Measurements from ENCODE around the gene OPN1LW.
"Not testable (repeated sequence)": the region's sequence is repeated elsewhere in the genome, so short reads cannot be mapped to it uniquely, and the experiment has no call there.

OPN1LW gene

DNA sequence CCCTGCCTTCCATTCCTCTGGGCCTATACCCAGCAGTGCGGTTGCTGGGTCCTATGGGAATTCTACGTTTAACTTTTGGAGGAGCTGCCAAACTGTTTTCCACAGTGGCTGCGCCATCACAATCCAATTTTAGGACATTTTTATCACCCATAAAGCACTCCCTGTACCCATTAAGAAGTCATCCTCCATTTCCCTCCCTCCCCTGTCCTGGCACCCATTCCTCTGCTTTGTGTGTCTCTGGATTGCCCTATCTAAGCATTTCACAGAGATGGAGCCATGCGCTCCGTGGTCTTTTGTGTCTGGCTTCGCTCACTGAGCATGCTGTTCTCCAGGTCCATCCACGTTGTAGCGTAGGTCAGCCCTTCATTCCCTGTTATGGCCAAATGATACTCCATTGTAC, 1.7 kb upstream of the OPN1LW start:
- no peak for DNase-seq (ENCODE audit: extremely low read depth, low read depth)
- TF ChIP-seq, protein P1, sequence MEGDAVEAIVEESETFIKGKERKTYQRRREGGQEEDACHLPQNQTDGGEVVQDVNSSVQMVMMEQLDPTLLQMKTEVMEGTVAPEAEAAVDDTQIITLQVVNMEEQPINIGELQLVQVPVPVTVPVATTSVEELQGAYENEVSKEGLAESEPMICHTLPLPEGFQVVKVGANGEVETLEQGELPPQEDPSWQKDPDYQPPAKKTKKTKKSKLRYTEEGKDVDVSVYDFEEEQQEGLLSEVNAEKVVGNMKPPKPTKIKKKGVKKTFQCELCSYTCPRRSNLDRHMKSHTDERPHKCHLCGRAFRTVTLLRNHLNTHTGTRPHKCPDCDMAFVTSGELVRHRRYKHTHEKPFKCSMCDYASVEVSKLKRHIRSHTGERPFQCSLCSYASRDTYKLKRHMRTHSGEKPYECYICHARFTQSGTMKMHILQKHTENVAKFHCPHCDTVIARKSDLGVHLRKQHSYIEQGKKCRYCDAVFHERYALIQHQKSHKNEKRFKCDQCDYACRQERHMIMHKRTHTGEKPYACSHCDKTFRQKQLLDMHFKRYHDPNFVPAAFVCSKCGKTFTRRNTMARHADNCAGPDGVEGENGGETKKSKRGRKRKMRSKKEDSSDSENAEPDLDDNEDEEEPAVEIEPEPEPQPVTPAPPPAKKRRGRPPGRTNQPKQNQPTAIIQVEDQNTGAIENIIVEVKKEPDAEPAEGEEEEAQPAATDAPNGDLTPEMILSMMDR (IDR thresholded peaks at IDR 0.05; ENCODE audit: low read depth, low read length, missing control alignments): no peak

DNA sequence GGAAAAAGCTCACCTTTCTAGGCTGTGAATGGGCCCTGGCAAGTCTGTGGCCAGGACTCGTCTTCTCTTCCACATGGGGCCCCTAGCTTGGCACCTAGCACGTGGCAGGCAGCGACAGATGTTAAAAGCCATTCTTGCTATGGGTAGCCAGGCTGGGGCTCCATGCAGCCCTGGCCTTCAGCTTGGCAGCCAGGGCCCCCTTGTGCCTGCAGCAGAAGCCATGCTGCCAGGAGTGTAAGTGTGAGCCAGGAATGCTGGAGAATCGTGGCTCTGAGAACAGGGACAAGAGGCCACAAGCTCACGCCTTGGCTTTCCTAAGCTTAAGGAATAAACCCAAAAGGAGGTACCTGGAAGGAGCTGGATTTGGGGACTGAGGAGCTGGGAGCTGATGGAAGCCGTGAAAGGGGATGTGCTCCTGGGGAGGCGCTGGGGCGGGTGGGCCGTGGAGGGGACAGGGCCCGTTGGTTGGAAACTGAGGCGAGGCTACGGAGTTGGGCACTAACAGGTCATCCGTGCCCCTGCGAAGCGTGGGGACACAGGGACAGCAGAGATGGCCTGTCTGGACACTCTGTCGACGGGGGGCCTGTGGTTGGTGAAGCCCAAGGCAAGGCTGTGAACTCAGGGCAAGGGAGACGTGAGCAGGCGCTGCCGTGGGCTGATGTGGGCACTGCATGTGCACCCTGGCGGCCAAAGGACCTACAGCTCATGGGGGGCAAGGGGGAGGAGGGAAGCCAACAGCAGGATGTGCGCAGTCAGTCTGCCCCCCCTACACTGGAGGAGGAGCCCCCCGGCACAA, 895 bp upstream of the OPN1LW start:
- TF ChIP-seq, protein P1 (IDR thresholded peaks at IDR 0.05; ENCODE audit: low read depth, low read length, missing control alignments): no peak
- no peak overlapping the region for H3K4me3 ChIP-seq (replicated peaks; ENCODE audit: low read depth, low read length)

More for the DNA sequence above, 1.7 kb upstream of the OPN1LW start:
- no peak overlapping the region for H3K4me3 ChIP-seq (replicated peaks; ENCODE audit: low read depth, low read length)

GRCh38 chrX:154151030-154151429, 7.0 kb downstream of the OPN1LW start:
- not testable (repeated sequence) for H3K4me3 ChIP-seq (replicated peaks; ENCODE audit: low read depth, low read length); DNase-seq (ENCODE audit: extremely low read depth, low read depth)

More for the DNA sequence above, 895 bp upstream of the OPN1LW start:
- DNase-seq (ENCODE audit: extremely low read depth, low read depth): no peak

- DNase-seq (ENCODE audit: extremely low read depth, low read depth); H3K4me3 ChIP-seq (replicated peaks; ENCODE audit: low read depth, low read length): not testable (repeated sequence)
Measured at GRCh38 chrX:154156221-154156620, 12.2 kb downstream of the OPN1LW start.

GRCh38 chrX:154157207-154157606, 13.2 kb downstream of the OPN1LW start:
- DNase-seq (ENCODE audit: extremely low read depth, low read depth): not testable (repeated sequence)

GRCh38 chrX:154159345-154159744, 15.3 kb downstream of the OPN1LW start:
- not testable (repeated sequence) for H3K4me3 ChIP-seq (replicated peaks; ENCODE audit: low read depth, low read length); DNase-seq (ENCODE audit: extremely low read depth, low read depth)

More at GRCh38 chrX:154157207-154157606, 13.2 kb downstream of the OPN1LW start:
- H3K4me3 ChIP-seq (replicated peaks; ENCODE audit: low read depth, low read length): not testable (repeated sequence)

GRCh38 chrX:154164902-154165301, 20.9 kb downstream of the OPN1LW start:
- not testable (repeated sequence) for H3K4me3 ChIP-seq (replicated peaks; ENCODE audit: low read depth, low read length); DNase-seq (ENCODE audit: extremely low read depth, low read depth)

DNA sequence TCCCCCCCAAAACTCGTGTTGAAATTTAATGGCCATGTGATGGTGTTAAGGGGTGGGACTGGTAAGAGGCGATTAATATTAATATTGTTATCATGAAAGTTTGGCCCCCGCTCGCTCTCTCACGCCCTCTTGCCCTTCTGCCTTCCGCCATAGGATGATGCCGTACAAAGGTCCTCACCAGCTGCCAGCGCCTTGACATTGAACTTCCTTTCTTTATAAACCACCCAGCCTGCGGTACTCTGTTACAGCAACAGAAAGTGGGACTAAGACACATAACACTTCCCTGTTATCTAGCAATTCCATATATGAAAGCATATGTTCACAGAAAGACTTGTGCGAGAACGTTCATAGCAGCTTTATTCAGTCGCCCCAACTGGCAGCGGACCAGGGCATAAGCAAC, 24.3 kb downstream of the OPN1LW start:
- not testable (repeated sequence) for DNase-seq (ENCODE audit: extremely low read depth, low read depth); H3K4me3 ChIP-seq (replicated peaks; ENCODE audit: low read depth, low read length)

GRCh38 chrX:154172535-154172943, 28.5 kb downstream of the OPN1LW start:
- H3K4me3 ChIP-seq (replicated peaks; ENCODE audit: low read depth, low read length); DNase-seq (ENCODE audit: extremely low read depth, low read depth): not testable (repeated sequence)

DNA sequence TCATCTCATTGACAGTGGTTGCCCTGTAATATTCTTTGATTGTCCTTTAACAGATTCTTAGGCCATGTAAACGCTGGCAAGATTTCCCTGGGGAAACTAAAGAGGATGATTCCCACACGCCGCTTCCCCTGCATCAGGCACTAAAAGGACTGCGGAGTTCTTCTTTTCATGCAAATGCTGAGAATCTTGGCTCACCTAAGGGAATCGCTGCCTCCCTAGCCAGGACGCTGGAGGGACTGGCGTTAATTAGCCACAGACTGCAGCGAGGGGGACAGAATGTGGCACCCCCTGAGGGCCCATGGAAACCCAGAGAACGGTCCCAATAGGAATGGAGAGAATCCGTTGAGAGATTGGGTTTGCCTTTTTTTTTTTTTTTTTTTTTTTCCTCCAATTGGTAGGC, 30.3 kb downstream of the OPN1LW start:
- DNase-seq (ENCODE audit: extremely low read depth, low read depth); H3K4me3 ChIP-seq (replicated peaks; ENCODE audit: low read depth, low read length): not testable (repeated sequence)

DNA sequence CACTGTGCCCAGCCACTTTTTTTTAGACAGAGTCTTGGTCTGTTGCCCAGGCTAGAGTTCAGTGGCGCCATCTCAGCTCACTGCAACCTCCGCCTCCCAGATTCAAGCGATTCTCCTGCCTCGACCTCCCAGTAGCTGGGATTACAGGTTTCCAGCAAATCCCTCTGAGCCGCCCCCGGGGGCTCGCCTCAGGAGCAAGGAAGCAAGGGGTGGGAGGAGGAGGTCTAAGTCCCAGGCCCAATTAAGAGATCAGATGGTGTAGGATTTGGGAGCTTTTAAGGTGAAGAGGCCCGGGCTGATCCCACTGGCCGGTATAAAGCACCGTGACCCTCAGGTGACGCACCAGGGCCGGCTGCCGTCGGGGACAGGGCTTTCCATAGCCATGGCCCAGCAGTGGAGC, 38.3 kb downstream of the OPN1LW start, which contains the start of gene OPN1MW:
Gene OPN1MW, plus strand, starts transcription at position 301 of the 400 bp plus-strand sequence. Its CDS starts 82 bp downstream, at position 383.
- DNase-seq (ENCODE audit: extremely low read depth, low read depth); H3K4me3 ChIP-seq (replicated peaks; ENCODE audit: low read depth, low read length): not testable (repeated sequence)

- not testable (repeated sequence) for H3K4me3 ChIP-seq (replicated peaks; ENCODE audit: low read depth, low read length); DNase-seq (ENCODE audit: extremely low read depth, low read depth)
Measured at GRCh38 chrX:154183794-154184193, 39.8 kb downstream of the OPN1LW start.

- DNase-seq (ENCODE audit: extremely low read depth, low read depth); H3K4me3 ChIP-seq (replicated peaks; ENCODE audit: low read depth, low read length): not testable (repeated sequence)
Measured at GRCh38 chrX:154192846-154193245, 48.8 kb downstream of the OPN1LW start.

DNA sequence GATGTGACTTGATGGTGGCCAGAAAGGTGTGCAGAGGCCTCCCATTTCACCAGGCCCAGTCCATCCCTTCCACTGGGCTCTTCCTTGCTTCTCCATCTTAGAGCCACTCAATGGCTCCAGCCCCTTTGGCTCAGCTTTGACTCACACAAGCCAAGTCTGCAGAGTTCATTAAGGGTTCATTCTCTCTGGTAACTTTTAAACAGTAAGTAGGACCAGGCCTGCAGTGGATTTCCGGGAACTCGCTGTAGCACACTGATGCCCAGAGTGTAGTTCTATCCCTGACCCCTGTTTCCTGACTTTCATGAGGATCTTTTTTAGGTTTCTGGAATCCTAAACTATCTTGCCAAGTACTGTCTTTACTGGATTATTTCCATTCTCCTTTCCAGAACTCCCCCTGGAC, 50.3 kb downstream of the OPN1LW start:
- DNase-seq (ENCODE audit: extremely low read depth, low read depth); H3K4me3 ChIP-seq (replicated peaks; ENCODE audit: low read depth, low read length): not testable (repeated sequence)

DNA sequence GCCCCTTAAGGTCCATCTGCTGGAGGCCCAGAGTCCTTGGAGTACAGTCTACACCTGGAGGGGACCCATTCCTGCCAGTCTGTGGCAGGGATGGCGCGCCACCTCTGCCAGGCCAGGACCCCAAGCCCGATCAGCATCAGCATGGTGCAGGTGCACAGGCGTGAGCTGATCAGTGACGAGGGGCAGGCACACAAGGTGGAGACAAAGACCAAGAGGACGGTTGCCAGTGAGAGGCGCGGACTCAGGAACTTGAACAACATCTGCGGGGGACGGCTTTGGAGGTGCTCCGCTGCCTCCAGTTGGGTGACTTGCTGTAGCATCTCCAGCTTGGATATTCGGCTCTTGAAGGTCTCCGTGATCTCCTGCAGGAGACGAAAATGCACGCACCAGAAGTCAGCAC, 52.4 kb downstream of the OPN1LW start:
- H3K4me3 ChIP-seq (replicated peaks; ENCODE audit: low read depth, low read length); DNase-seq (ENCODE audit: extremely low read depth, low read depth): not testable (repeated sequence)
